HG02610 (cell line): ENCODE results near the gene SLC22A12.

ENCODE experiments used
- ATAC-seq: cut with Tn5 transposase; IDR thresholded peaks from one replicate; pipeline ENCODE4 v1.9.1; 2021; ENCODE audit warnings: mild to moderate bottlenecking, moderate library complexity; ENCODE audit not compliant: unreplicated experiment

The SLC22A12 gene

GRCh38 chr11:64643920-64644646 is 53.1 kb downstream of the SLC22A12 start:
- ATAC-seq: no peak

- no peak for ATAC-seq
Observed at GRCh38 chr11:64644647-64645275, 53.7 kb downstream of the SLC22A12 start.

GRCh38 chr11:64647019-64647779 is 56.2 kb downstream of the SLC22A12 start:
- ATAC-seq: no peak

GRCh38 chr11:64648551-64648950 is 57.5 kb downstream of the SLC22A12 start:
- ATAC-seq: no peak

- ATAC-seq: no peak
Observed at GRCh38 chr11:64649291-64649697, 58.3 kb downstream of the SLC22A12 start.

- no peak for ATAC-seq
Observed at GRCh38 chr11:64650923-64651523, 60.0 kb downstream of the SLC22A12 start.
